Hematopoietic multipotent progenitor cell treated with erythropoietin and hydrocortisone succinate and interleukin-3 and kit ligand, for 15 days (in vitro differentiated cells): ENCODE results near the gene KRTAP9-6.
"Not testable (repeated sequence)": the region's sequence is repeated elsewhere in the genome, so short reads cannot be mapped to it uniquely, and the experiment has no call there.

Experiments used
- DNase-seq: peaks from one replicate; pipeline ENCODE4 v3.0.0-alpha.2; 2015; ENCODE audit warnings: low spot score

The KRTAP9-6 gene

DNA sequence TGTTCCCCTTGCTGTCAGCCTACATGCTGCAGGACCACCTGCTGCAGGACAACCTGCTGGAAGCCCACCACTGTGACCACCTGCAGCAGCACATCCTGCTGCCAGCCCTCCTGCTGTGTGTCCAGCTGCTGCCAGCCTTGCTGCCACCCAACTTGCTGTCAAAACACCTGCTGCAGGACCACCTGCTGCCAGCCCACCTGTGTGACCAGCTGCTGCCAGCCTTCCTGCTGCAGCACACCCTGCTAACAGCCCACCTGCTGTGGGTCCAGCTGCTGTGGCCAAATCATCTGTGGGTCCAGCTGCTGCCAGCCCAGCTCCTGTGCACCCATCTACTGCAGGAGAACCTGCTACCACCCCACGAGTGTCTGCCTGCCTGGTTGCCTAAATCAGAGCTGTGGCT, 6.1 kb downstream of the KRTAP9-6 start:
- not testable (repeated sequence) for DNase-seq

DNA sequence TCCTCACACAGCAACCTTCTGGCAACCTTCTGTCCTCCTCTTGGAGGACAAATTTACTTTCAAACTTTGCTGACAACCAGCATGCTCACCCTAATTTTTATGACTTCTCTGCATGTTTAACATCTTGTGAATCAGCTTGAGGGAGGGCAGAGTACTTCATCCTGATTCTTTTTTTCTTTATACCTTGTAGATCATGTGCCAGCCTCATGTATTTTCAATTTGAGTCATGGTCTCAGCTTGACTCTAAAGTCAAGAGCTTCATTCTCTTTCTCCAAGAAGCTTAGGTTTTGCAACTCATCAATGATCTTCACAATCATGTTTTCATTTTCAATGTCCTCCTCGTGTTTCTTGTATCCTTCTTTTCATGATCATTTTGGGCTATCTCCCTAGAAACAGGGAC, 6.7 kb downstream of the KRTAP9-6 start:
- DNase-seq: no peak

DNA sequence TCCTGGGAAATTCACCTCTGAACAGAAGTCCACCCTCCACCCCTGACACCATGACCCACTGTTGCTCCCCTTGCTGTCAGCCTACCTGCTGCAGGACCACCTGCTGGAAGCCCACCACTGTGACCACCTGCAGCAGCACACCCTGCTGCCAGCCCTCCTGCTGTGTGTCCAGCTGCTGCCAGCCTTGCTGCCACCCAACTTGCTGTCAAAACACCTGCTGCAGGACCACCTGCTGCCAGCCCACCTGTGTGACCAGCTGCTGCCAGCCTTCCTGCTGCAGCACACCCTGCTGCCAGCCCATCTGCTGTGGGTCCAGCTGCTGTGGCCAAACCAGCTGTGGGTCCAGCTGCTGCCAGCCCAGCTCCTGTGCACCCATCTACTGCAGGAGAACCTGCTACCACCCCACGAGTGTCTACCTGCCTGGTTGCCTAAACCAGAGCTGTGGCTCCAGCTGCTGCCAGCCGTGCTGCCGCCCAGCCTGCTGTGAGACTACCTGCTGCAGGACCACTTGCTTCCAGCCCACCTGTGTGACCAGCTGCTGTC, 10.5 kb downstream of the KRTAP9-6 start, which contains the start of gene KRTAP9-7:
Gene KRTAP9-7 (plus strand): TSS at position 51 of the 543 bp plus-strand sequence. CDS start 0 bp downstream, at position 51.
- not testable (repeated sequence) for DNase-seq

DNA sequence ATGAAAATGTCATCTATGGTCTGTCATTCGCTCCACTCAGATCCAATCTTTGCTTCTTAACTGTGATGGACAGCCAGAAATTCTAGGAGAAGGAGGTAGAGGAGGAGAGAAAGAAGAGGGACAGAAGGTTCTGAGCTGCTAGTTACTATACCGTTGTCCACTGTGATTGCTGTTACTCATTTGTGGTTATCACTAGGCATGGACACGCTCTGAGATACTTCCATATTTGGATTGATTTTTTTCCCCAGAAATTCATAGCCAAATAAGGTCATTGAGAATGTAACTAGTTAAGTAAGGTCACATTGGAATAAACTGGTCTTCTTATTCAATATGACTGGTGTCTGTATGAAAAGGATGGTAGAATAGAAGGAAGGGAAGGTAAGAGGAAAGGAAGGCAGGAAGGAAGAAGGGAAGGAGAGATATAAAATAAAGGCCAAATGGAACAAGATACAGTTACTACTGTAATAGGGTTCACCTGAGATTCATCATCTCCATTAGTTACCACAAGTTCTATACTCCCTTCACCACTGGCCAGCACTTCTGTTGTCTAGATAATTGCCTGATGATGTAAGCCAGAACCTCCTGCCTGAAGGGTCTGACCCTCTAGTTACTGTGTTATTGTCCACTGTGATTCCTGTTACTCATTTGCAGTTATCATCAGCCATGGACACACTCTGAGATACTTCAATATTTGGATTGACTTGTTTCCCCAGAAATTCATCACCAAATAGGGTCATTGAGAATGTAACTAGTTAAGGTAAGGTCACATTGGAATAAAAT, 13.2 kb downstream of the KRTAP9-6 start:
- DNase-seq: no peak

DNA sequence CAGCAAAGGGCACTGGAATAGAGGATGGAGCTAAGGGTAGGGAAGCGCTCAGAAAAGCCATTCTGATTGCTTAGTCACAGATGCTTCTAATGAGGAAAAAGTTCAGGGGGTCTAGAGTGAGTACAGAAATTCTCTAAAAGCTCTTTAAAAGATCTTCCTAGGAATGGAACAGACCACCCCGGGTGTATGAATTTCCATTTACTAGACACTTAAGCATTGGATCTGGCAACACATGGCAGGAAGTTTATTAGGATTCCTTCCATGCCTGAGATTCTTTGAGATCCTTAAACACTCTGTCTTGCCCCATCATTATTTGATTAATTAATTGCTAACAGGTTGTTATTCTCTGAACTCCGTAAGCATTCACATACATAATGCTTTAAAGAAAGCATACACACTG, 18.9 kb downstream of the KRTAP9-6 start:
- no peak for DNase-seq

DNA sequence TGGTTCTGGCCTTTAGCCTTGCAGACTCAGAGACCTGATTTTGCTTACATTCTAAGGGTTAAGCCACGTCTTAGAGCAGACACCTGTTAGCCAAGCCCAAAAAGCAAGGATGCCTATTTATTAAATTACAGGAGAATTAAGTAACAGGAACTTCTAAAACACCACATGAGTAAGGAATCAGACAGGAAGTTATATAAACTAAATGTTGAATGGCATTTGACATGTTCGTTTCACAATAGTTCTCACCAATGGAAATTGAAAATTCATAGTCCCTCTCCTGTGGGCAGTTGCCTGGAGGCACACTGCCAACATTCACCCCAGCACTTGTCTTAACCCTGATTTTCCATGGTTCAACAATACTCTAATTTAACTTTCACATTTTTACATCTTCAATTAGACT, 19.4 kb downstream of the KRTAP9-6 start:
- DNase-seq: no peak

DNA sequence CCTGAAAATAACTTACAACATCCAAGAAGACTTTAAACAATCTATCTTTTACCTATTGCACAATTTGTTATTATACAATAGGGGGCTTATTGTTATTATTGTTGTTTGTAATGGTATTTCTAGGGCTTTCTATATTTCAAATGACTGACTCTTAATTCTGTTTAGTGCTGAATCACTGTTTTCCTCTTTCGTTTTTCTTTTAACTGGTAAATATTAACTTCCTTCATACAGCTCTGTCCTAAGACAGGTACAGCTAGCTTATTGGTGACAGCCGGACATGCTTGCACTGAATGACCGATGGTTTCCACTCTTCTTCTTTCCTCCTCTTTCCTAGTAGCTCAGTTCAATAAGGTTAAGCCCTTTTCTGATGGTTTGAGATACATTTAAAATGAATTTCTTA, 21.9 kb downstream of the KRTAP9-6 start:
- no peak for DNase-seq

DNA sequence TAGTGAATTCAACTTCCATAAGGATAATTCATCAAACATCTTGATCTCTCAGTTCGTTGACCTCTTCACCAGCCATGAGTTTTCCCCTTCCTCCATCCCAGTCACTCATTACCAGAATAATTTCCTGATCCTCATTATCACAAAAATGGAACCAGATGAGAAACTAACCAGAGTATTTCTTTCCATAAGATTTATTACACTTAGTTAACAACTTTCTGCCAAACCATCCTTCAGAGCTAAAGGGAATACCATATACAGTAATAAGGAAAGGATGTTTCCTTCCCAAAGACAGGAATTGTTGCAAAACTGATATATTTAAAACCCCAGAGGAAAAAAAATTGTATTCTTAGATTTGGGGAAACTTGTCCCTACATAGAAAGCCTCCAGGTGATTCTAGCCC, 28.8 kb downstream of the KRTAP9-6 start:
- DNase-seq: no peak

DNA sequence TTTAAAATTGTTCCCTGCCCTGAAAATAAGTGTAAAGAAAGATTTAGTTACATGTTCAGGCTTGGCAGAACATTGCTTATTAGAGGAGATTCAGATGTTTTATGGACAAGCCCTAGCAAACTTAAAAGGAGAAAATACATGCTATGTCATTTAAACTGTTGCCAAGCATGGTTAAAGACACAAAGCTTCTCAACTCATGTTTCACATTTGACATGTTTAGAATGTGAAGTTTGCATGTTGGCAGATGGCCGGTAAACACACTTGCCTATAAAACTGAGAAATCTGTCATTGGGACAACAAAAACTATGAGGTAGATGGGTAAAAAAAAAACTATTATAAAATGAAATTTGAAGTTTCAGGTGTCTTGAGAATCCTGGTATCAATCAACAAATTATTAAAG, 31.7 kb downstream of the KRTAP9-6 start:
- no peak for DNase-seq

DNA sequence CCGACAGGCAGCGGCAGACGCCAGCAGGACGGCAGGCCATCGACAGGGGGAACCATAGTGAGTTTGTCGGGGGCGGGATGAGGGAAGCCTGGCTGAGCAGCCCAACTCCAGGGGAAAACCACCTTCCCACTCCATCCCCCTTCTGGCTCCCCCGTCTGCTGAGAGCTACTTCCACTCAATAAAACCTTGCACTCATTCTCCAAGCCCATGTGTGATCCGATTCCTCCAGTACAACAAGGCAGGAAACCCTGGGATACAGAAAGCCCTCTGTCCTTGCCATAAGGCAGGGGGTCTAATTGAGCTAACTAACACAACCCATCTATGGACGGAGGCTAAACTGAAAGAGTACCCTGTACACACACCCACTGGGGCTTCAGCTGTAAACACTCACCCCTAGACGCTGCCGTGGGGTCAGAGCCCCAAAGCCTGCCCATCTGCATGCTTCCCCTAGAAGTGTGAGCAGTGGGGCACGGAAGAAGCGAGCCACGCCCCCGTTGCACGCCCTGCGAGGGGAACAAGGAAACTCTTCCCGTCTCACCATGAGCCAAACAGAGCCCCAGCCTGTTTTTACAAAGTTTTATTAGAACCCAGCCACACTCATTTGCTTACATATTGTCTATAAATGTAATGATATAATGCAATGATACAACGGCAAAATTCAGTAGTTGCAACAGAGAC, 33.4 kb downstream of the KRTAP9-6 start:
- DNase-seq: no peak

DNA sequence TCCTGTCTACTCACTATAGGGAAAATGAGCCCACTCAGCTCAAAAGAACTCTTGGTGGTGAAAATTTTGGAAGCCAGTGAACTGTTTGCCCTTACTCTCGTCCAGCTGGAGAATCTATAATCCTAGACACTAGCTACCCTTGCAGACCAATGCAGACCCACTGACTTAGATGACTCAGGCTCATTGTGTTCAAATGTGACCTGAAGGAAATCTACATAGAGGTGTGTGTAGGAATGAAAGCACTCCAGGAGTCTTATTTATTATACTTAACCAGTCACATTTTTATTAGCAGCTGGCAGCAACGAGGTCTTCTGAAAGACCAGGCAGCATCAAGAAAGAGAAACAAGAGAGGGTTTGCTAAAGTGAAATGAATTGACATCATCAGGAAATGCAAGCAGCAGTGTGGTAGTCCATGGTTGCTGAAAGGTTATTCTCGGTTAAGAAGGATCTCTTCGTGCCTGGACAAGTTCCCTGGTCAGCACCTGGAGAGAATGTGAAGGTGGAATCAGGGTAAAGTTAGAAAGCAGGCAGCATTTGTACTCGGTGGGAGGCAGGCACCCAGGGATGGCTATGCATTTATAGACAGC, 36.1 kb downstream of the KRTAP9-6 start:
- no peak for DNase-seq

DNA sequence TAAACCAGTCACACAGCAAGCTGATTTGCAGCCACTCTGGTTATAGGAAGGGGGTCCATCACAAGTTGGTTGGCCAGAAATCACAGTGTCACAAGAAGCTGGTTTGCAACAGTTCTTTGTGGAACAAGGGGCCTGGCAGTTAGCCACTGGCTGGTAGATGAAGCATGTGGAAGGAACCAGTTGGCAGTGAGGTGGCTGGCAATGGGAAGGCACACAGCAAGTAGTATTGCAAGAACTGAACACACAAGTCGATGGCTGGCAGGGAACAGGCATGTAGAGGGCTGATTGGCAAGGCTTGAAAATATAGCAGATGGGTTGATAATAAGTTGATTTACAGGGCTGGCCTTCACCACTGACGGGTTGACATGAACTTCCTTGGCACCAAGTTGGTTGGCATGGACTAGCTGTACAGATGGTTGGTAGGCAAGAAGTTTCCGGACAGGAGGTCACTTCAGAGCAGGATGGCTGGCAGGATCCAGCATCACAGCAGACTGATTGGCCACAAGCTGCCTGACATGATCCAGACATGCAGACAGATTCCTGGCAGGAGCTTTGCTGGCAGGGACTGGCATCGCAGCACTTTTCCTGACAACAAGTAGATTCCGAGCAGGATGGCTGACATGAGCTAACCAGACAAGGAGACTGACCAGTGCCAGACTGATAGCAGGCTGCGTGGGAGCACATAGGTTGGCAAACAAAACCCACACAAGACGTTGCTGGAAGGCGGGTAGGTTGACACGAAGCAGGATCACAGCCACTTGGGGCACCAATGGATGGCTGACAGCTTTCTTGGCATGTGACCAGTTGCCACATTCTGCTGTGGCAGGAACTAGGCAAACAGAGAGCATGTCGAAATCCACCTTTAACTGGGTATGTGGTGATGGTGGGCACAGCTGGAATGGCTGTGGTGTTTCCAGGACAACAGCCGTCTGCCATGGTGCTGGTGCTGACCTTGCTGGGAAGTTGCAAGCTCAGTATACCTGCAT, 37.0 kb downstream of the KRTAP9-6 start, which contains the start of gene KRTAP29-1:
Gene KRTAP29-1 (minus strand): TSS at position 936 of the 986 bp plus-strand sequence. CDS start 0 bp downstream, at position 936.
- DNase-seq: no peak

DNA sequence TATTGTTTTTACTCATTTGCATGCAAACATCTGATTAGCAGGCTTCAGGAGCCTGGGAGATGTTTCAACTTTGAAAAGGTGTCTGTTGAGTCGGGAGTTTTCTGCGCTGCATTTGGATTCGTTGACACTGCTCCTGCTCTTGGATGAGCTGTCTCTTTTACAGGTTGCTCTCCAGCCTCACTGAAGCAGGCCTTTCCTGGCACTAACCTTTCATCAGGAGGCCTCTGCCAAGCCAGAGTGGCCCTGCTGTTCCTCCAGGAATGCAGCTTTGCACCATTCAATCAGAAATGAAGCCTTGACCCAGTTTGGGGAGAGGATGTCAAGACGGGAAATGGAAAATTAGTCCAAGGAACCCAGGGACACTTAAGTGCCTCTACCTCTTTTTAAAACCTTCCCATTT, 37.8 kb downstream of the KRTAP9-6 start:
- DNase-seq: no peak

DNA sequence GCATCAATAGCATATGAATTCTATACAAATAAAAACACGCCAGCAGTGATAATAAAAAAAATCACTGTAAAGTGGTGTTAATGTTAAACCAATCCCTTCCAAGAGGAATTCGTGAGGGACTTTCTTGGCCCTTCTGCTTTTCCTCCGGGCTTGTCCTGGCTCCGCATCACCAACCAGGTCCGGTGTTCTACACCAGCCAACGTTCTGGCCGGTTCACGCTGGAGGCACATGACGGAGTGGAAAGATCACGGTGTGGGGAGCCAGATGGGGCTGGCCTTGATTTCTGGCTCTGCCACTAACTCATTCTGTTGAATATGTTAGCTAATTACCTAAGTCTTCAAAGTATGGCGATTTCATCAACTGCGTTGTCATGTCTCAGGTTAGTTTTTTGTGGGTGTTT, 38.9 kb downstream of the KRTAP9-6 start:
- no peak for DNase-seq

DNA sequence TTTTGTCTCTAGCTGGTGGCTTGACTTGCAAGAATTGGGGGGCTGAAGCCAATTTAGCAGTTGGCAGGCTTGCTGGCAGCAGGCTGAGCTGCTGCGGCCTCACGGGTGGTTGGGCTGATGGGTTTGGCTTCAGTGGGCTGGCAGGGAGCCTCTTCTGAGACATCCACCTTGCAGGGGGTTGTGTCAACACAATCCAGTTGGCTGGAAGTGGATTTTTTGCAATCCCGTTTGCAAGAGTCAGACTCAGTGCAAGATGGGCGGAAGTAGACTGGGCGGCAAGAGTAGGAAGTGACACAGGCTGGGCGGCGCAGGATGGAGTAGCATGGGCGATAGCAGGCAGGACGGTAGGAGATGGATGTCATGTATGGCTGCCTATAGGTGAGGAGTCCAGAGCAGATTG, 42.5 kb downstream of the KRTAP9-6 start:
- DNase-seq: no peak

DNA sequence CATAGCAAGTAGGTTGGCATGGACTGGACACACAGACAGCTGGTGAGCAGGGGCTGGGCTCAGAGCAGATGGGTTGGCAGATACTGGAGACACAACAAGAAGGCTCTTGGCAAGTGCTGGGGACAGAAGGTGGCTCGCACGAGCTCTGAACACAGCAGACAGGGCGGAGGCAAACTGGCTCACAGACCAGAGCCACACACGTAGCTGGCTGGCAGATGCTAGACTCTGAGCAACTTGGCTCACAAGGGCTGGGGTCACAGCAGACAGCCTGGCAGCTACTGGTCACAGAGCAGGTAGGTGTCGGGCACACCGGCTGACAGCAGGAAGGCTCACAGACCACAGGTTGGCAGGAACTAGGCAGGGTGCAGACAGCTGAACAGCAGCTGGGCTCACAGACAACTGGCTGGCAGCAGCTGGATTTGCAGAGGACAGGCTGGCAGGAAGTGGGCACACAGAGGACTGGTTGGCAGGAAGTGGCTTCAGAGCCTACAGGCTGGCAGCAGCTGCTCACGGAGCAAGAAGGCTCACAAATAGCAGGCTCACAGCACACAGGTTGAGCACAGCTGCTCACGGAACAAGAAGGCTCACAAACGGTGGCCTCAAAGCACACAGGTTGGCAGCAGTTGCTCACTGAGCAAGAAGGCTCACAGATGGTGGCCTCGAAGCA, 43.2 kb downstream of the KRTAP9-6 start:
- DNase-seq: no peak

DNA sequence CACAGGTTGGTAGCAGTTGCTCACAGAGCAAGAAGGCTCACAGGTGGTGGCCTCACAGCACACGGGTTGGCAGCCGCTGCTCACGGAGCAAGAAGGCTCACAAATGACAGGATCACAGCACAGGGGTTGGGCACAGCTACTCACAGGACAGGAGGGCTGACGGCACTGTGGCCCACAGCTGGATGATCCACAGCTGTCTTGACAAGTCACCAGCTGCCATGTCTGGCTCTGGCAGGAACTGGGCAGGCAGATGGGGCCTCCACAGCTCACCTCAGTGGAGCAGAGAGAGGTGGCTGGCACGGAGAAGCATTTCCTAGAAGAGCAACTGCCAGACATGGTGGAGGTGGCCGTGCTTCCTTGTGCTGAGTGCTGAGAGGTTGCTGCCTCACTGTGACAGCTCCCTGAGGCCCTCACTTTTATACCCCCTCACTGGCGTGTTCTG, 43.8 kb downstream of the KRTAP9-6 start, which contains the start of gene KRTAP16-1:
Gene KRTAP16-1 (minus strand): TSS at position 392 of the 442 bp plus-strand sequence. CDS start 56 bp downstream, at position 336.
- DNase-seq: no peak

DNA sequence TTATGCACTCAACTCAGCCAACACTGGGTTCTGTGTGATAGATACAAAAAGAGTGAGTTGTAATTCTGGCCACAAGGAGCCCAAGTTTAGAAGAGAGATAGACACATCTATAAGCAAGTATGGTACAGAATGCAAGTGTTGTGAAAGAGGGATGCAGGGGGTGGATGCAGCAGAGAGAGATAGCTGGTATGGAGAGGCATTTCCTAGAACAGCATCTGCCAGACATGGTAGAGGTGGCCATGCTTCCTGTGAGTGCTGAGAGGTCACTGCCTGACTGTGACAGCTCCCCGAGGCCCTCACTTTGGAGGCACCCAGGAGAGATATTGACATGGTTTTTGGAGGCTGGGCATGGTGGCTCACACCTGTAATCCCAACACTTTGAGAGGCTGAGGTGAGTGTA, 45.9 kb downstream of the KRTAP9-6 start:
- no peak for DNase-seq

DNA sequence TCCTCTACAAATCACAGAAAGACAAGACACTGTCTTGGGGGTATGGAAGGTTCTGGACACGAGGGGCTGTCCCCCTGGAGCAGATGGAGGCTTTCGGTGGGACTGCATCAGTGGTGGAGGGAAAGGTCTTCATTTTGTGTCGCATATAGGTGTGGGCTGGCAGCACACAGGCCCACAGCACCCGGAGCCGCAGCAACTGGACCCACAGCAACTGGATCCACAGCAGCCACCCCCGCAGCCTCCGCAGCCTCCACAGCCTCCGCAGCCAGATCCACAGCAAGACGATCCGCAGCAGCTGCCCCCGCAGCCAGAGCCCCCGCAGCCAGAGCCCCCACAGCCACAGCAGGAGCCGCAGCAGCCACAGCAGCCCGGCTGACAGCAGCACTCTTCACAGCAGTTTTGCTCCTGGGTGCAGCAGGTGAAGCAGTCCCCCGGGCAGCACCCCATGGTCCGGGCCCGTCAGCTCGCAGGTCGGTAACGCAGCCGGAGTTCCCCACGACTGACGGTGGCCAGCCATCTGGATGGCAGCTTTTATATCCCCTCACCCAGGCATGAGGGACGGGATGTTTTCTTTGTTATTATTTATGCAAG, 50.1 kb downstream of the KRTAP9-6 start, which contains the start of gene KRTAP17-1:
Gene KRTAP17-1 (minus strand): TSS at position 507 of the 591 bp plus-strand sequence. CDS start 60 bp downstream, at position 447.
- no peak for DNase-seq
